Activated CD4-positive, CD25-positive, alpha-beta regulatory T cell treated with anti-CD3 and anti-CD28 coated beads, Interleukin-2, amount 50 U/mL, for 16 hours (primary cell): ENCODE data around the gene MYL7.
"Not testable (repeated sequence)": the region's sequence is repeated elsewhere in the genome, so short reads cannot be mapped to it uniquely, and the experiment has no call there.

Experiments
- DNase-seq: peaks from one replicate; pipeline ENCODE4 v3.0.0-alpha.2; 2020; ENCODE audit warnings: low read depth, low spot score

MYL7 gene

GRCh38 chr7:44141221-44141850, at the start of gene MYL7:
TSS of gene MYL7 (minus strand) at chr7:44141332. CDS start at chr7:44141305, 27 bp downstream.
- no peak for DNase-seq

- DNase-seq = no peak
Measured at GRCh38 chr7:44189993-44190872, 49.1 kb upstream of the MYL7 start.

- DNase-seq = no peak
Measured at GRCh38 chr7:44189286-44189992, 48.3 kb upstream of the MYL7 start, which contains the start of gene GCK. TSS of gene GCK (minus strand) at chr7:44189439. CDS start at chr7:44188953, 486 bp downstream.

- no peak for DNase-seq
Measured at GRCh38 chr7:44188480-44189225, 47.5 kb upstream of the MYL7 start.

- no peak for DNase-seq
Measured at GRCh38 chr7:44187636-44188416, 46.7 kb upstream of the MYL7 start.

- DNase-seq = no peak
Measured at GRCh38 chr7:44186736-44187135, 45.6 kb upstream of the MYL7 start.

GRCh38 chr7:44185729-44186128, 44.6 kb upstream of the MYL7 start:
- no peak for DNase-seq

- no peak for DNase-seq
Measured at GRCh38 chr7:44184873-44185446, 43.8 kb upstream of the MYL7 start.

- DNase-seq = no peak
Measured at GRCh38 chr7:44184206-44184872, 43.2 kb upstream of the MYL7 start.

- DNase-seq = no peak
Measured at GRCh38 chr7:44183386-44183785, 42.3 kb upstream of the MYL7 start.

GRCh38 chr7:44182827-44183226, 41.7 kb upstream of the MYL7 start:
- DNase-seq = no peak

- DNase-seq = no peak
Measured at GRCh38 chr7:44180631-44181030, 39.5 kb upstream of the MYL7 start.

GRCh38 chr7:44177570-44178131, 36.5 kb upstream of the MYL7 start:
- no peak for DNase-seq

- DNase-seq = no peak
Measured at GRCh38 chr7:44176486-44176885, 35.4 kb upstream of the MYL7 start.

- no peak for DNase-seq
Measured at GRCh38 chr7:44175730-44176129, 34.6 kb upstream of the MYL7 start.

- not testable (repeated sequence) for DNase-seq
Measured at GRCh38 chr7:44174694-44174948, 33.5 kb upstream of the MYL7 start.

GRCh38 chr7:44173911-44174693, 33.0 kb upstream of the MYL7 start:
- DNase-seq = no peak

GRCh38 chr7:44172803-44173424, 31.8 kb upstream of the MYL7 start:
- no peak for DNase-seq

- DNase-seq = no peak
Measured at GRCh38 chr7:44172352-44172751, 31.2 kb upstream of the MYL7 start.
